ENCODE results near the gene CARD11.
"Not testable (repeated sequence)": the region's sequence is repeated elsewhere in the genome, so short reads cannot be mapped to it uniquely, and the experiment has no call there.

The CARD11 gene

DNA sequence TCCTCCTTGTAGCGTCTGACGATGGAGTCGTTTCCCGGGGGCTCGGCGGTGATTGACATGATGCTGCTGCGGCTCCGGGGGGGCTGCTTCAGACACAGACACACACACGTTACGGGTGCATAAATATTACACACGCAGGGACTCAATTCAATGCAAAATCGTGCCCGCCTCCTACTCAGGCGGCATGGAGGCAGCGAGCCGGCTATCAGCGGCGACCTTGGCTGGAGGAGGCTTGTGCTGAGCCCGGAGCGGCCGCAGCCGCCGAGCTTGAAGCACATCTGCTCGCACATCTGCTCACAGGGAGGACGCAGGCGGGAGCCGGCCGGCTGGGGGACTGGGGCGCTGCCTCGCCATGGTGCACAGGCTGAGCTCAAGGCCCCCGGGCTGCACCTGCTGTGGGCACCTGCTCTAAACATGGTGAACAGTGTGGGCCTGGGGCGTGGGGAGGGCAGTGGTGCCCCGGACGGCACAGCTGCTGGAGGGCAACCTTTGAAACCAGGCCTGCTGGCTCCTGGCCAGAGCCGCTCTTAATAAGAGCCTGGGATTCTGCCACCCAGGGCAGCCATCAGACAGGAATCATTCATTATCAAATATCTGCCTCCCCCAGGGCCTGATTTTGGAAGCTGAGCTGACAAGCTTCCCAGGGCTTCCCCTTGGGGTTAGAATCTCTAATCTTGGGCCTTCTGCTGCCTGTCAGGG is 114.9 kb downstream of the CARD11 start:
- no peak for DNase-seq (ENCODE audit: low read depth in 2 of 3, low spot score in 2 of 3)

DNA sequence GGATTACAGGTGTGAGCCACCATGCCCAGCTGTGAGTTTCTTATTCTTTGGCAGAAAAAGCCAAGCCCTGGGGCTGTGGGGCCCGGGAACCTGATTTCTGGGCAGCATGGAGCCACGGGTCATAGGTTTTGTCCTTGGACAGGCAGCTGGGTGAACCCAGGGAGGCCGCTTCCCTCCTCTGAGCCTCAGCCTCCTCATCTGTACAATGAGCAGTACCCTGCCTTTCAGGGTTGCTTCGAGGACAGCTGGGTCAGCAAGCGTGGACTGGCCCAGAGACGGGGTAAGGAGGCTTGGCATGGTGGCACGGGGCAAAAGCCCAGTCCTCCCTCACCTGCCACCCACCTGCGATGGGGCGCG is 115.4 kb downstream of the CARD11 start:
- DNase-seq (ENCODE audit: low read depth in 2 of 3, low spot score in 2 of 3): no peak

DNA sequence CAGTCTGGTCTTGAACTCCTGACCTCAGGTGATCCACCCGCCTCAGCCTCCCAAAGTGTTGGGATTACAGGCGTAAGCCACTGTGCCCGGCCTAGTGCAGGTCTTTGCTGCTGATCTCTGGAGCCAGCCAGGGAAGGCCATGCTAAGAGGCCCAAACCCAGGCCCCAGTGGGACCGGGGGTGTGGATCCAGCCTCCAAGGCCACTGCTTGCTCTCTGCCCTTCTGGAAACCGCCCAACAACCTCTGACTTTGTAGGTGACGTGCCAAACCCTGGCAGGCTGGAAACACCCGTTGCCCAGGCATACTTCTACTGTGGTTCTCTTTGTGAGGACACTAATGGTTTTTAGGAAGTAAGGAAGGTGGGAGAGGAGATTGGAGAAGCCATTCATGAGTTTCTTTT is 116.1 kb downstream of the CARD11 start:
- DNase-seq (ENCODE audit: low read depth in 2 of 3, low spot score in 2 of 3): no peak

DNA sequence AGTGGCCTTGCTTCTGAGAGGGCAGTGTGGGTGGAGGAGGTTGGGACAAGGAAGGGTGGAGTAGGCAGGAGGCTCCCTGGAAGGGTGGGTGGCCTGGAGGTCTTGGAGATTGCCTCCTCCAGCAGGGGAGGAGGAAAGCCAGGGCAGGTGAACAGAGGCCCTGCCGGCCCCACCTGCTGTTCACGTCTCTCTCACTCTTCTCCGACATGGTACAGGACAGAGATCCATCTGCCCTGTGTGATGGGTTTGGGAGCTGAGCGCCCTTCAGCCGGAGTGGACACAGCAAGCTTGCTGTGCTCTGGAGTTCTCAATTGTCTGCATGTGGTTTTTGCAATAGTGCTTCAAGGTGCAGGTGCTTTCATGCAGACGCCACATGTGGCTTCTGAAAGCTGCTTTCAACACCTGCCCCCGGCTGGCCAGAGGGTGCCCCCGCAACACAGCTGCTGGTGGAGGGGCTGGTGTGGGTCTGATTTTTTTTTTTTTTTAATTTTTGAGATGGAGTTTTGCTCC is 116.7 kb downstream of the CARD11 start:
- DNase-seq (ENCODE audit: low read depth in 2 of 3, low spot score in 2 of 3): no peak

DNA sequence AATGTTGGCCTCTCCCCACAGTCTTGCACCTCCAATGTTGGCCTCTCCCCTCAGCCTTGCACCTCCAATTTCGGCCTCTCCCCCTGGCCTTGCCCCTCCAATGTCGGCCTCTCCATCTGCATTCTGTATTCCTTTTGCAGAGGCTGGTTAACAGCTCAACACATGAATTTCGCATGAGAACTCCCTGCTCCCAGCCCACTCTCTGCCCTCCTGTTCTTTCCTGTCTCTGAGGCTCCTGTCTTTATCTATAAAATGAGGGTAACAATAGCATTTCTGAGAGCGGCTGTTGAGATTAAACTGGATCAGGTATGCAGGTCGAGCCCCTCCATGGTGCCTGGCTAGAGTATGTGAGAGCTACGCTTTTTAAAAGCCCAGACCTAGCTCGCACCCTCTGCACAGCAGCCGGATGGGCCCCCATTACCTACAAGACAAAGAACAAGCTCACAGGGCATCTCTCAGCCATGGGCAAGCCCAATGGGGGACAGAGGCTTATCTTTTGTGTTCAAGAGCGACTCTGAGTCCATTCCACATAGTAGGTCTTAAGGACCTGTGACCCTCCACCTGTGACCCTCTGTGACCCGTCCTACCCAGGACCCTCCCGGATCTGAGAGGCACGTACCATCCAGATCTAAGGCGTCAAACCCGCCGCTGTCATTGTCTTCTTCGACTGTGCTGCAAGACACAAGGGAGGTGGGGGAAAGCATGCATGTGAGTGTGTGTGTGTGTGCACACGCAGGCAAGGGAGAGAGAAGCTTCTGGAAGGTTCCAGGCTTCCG is 117.4 kb downstream of the CARD11 start:
- no peak for DNase-seq (ENCODE audit: low read depth in 2 of 3, low spot score in 2 of 3)

DNA sequence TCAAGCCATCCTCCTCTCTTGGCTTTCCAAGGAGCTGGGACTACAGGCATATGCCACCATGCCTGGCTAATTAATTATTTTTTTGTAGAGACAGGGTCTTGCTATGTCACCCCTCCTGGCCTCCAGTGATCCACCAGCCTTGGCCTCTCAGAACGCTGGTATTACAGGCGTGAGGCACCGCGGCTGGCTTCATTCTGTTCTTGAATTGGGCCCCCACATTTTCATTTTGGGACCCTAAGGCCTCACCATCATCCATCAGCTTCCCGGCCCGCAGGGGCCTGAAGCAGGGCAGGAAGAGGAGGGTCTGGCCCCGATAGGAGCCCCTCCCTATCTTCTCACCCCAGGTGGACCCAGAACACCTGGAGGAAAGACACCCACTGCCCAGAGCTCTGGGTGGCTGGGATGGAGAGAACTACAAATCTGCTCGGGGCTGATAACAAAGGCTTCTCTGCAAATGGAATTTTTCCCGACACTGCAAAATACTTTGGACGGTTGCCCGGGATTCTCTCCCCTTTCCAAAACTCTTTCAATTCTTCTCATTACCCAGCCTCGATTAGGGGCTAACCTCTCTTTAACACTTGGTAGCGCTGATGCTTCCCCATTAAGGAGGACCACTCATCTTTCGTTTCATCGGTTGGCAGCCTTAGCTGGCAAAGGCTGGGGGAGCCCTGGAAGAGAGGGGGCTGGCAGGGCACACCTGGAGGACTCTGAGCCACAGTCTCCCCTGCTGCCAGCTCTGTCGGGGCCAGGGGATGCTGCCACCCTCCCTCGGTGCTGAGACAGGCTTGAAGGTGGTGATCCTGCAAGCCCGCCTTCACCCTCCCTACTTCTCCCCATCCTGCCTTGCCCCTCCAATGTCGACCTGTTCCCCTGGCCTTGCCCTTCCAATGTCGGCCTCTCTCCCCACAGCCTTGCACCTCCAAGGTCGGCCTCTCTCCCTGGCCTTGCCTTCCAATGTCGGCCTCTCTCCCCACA is 118.5 kb downstream of the CARD11 start:
- DNase-seq (ENCODE audit: low read depth in 2 of 3, low spot score in 2 of 3): no peak

DNA sequence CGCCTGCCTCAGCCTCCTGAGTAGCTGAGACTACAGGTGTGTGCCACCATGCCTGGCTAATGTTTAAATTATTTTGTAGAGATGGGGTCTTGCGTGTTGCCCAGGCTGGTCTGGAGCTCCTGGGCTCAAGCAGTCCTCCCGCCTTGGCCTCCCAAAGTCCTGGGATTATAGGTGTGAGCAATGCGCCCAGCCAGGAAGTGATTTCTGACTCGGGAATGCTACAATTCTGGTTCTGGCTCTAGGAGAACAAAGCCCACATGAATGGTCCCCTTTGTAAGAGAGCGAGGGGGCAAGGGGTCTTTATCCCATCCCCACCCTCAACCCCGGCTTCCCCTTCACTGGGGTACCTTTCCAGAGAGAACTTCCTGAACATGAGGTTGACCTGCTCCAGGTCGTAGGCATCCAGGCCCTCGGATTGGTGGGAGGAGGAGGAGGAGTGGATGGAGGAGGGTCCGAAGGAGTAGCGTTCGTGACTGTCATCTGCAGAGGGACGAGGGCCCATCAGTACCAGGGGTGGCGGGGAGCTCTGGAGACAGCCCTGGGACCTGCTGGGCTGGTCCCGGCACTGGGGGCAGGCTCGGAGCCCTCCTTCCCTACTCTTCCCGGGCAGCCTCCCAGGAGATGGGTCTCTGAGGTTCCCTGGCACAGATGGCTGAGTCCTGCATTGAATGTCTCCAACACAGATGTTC is 119.6 kb downstream of the CARD11 start:
- DNase-seq (ENCODE audit: low read depth in 2 of 3, low spot score in 2 of 3): no peak

DNA sequence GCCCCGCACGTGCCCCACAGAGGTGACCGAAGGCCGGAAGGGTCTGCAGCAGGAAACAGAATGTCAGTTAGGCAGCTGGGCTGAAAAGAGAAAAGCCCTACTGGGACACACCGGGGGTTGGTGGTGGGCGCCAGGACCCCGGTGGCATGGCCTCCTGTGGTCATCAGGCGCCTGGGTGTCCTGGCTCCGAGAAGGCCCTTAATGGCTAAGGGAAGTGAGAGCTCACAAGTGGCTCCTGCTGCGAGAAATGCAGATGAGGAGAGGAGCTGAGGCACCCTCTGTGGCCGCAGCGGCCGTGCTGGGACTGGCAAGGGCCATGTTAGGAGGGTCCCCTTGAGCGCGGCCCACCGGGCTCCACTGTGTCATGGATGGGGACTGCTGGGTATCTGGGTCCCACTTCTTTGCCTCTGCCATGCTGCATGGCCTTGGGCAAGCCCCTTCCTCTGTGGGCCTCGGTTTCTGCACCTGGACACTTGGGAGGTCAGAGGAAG is 120.3 kb downstream of the CARD11 start:
- no peak for DNase-seq (ENCODE audit: low read depth in 2 of 3, low spot score in 2 of 3)

DNA sequence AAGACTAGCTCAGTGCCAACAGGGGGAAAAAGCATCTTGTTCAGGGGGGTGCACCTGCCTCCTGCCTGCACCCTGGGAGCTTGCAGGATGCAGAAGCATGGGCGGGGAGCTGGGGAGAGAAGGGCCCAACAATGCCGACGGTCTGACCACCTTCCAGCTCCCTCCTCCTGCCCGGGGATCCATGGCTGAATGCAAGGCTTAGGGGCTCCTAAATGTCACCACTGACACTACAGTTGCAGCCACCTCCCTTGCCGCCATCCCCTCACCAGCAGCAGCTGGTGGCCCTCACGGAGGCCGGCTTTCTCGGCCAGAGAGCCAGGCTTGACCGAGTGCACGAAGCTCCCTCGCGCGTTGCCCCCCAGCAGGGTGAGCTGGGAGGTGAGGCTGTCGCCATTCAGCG is 120.8 kb downstream of the CARD11 start:
- DNase-seq (ENCODE audit: low read depth in 2 of 3, low spot score in 2 of 3): no peak

DNA sequence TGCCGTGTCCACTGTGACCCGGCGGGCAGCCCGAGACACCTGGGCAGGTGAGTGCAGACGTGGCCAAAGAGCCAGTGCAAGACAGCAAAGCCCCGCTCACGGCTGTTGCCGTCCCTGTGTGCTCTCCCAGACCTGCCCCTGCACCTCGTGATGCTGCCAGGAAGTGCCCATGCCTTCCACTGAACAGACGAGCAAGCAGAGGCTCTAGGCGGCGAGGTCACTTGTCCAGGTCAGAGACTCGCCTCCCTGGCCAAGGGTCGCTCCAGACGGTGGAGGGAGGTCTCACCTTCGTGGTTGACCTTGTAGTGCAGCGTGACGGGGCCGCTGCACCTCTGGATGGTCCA is 121.3 kb downstream of the CARD11 start:
- no peak for DNase-seq (ENCODE audit: low read depth in 2 of 3, low spot score in 2 of 3)

DNA sequence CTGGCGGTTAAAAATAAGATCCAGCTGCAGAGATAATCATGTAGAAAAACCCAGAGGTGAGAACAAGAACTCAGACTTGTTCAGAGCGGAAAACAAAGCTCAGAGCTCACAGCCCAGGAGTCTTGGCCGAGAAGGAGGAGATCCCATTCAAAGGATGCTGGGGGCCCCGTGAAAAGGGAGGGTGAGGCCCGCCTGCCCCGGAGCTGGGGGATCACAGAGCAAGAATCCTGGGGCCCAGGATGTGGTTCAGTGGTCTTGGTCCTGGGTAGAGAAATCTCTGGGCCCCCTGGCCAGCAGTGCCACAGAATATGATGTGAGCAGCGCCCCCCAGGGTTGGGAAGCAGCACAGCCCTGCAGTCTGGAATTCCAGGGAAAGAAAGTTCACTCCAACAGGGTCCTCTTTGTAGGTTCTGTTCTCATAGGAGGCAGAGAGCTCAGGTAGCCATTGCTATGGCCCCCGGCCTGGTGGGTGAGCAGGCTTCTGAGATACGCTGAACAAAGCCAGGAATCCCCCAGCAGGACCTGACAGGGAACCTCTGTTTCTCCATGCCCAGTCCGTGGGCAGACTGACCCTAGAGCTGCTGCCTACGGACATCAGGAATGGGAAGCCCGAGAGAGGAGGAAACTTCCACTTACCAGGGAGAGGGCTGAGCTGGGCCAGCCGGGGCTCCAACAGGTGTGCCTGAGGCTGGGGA is 121.9 kb downstream of the CARD11 start:
- DNase-seq (ENCODE audit: low read depth in 2 of 3, low spot score in 2 of 3): no peak

DNA sequence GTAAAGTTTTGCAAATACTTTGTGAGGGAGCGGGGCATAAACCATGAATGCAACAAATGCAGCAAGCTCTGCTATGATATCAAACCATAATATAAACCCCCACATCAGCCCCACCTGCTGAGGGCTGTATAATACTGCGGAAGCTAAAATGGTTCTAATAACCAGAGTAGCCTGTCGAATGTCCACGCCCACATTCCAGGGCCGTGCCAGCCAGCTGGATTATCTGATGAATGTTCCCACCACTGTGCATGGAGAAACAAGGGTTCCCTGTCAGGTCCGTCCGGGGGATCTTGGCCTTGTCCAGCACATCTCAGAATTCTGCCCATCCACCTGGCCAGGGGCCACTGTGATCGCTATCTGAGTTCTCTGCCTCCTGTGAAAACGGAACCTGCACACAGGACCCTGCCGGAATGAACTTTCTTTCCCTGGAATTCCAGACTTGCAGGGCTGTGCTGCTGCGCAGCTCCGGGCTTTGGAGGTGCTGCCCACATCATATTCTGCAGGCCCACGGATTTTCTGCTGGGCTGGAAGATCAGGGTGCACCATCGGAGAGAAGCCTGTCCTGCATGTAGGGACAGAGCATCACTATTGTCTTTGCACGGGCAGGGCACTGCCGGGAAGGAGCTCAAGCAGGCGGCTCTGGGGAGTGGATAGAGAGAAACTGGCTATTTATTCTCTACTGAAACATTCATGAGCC is 122.6 kb downstream of the CARD11 start:
- DNase-seq (ENCODE audit: low read depth in 2 of 3, low spot score in 2 of 3): no peak

DNA sequence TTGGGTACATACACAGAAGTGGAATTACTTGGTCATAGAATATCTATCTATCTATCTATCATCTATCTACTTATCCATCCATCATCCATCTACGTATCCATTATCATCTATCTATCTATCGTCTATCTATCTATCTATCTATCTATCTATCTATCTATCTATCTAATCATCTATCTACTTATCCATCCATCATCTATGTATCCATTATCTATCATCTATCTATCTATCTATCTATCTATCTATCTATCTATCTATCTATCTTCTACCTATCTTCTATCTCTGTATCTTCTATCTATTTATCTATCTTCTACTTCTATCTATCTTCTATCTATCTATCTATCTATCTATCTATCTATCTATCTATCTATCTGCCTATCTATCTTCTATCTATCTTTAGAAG is 123.2 kb downstream of the CARD11 start:
- not testable (repeated sequence) for DNase-seq (ENCODE audit: low read depth in 2 of 3, low spot score in 2 of 3)

DNA sequence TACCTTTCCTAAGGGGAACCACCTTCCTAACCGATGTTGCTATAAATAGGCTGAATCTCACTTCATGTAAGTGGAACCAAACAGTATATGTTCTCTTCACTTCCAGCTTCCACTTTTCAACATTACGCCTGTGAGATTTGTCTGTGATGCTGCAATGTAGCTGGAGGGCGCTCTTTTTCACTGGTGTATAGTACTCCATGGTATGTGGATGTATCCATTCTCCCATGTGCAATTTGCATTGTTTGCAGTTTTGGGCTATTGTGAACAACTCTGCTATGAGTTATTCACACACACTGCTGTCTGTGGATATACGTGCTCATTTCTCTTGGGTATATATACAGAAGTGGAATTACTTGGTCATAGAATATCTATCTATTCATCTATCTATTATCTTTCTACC is 123.6 kb downstream of the CARD11 start:
- no peak for DNase-seq (ENCODE audit: low read depth in 2 of 3, low spot score in 2 of 3)

DNA sequence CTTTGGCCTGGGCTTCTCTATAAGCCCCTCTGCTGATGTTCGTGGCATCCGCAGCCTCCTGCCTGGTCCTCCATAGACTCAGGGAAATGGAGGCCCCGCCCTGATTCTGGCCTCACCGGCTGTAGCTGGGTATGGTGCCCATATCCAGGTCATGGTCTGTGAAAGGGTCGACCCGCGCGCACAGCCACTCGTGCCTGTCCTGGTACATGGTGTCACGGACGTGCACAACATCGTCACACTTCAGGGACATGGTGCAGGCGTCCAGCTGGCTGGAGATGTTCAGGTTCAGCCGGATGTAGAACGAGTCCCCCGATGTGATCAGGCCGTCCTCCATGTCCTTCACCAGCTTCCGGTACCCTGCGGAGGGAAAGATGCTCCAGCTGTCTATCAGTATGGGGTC is 124.4 kb downstream of the CARD11 start:
- no peak for DNase-seq (ENCODE audit: low read depth in 2 of 3, low spot score in 2 of 3)

DNA sequence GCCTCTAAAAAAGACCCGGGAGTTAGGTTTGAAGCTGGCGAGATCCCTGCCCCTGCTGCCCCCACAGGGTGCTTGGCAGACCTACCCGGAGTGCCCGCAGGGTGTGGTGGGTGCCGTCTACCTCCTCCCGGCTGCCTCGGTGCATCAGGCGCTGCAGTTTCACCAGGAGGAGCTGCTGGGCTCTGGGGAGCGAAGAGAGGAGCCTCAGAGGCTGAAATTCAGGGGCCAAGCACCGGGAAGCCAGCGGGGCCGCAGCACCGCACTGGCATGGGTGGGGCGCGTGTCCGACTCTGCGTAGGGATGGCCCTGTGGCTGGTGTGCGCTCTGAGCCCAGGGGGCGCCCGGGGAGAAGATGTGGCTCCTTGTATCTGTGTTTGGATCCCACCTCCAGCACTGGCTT is 125.3 kb downstream of the CARD11 start:
- DNase-seq (ENCODE audit: low read depth in 2 of 3, low spot score in 2 of 3): no peak

DNA sequence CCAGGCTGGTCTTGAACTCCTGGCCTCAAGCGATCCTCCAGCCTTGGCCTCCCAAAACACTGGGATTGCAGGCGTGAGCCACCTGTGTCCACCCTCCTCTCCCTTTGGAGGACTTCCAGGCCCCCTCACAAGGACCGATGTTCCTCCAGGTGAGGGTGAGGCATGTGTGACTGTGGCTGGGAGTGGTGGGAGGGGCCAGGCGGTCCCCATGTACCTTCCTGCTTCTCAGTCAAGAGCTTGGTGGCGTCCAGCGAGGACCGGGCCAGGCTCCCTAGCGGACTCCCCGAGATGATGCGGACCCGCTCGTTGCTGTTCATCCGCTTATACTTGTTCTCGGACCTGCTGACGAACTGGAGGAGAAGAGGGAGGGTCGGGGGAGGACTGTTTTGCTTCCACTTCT is 128.6 kb downstream of the CARD11 start:
- no peak for DNase-seq (ENCODE audit: low read depth in 2 of 3, low spot score in 2 of 3)

DNA sequence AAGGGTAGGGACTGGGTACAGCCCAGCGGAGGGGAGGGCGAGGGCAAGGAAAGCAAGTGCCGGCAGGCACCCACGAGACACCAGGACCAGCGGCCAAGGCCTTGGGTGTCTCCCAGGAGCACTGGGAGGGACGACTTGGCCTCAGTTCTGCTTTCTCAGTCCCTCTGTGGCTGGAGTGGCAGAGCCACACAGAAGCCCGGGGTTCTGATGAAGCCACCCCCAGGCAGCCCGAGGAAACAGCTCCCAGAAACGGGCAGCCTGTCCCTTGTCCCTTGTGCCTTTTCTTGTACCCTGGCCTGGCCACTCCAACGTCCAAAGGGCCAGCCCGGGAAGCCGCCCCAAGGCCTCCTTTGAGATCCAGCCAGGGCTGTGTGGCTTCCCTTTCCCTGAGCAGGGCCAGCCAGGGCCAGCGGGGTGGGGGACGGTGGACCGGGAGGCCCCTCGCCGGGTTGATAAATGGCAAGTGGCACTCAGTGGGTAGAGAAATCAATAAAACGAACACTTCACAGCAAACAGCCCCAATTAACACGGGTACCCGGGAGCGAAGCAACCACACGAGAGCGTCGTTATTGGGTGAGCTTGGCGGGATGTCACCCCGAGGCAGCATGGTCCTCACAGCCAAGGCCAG is 129.8 kb downstream of the CARD11 start:
- DNase-seq (ENCODE audit: low read depth in 2 of 3, low spot score in 2 of 3): no peak

All from activated CD8-positive, alpha-beta memory T cell treated with anti-CD3 and anti-CD28 coated beads for 48 hours (primary cell).